COLO829 (cell line): Measurements from ENCODE around the gene MAP1LC3B.

Experiments
- DNase-seq: peaks from one replicate; pipeline ENCODE4 v3.0.0; 2012; ENCODE audit warnings: low spot score

The MAP1LC3B gene

GRCh38 chr16:87432330-87432915 lies 40.3 kb downstream of the MAP1LC3B start:
- DNase-seq = no peak

- no peak for DNase-seq
Measured at GRCh38 chr16:87434146-87434667, 42.1 kb downstream of the MAP1LC3B start.

- no peak for DNase-seq
Measured at GRCh38 chr16:87435372-87436224, 43.5 kb downstream of the MAP1LC3B start.

GRCh38 chr16:87436225-87437172 lies 44.4 kb downstream of the MAP1LC3B start:
- DNase-seq = no peak

- no peak for DNase-seq
Measured at GRCh38 chr16:87437327-87437726, 45.2 kb downstream of the MAP1LC3B start.

DNA sequence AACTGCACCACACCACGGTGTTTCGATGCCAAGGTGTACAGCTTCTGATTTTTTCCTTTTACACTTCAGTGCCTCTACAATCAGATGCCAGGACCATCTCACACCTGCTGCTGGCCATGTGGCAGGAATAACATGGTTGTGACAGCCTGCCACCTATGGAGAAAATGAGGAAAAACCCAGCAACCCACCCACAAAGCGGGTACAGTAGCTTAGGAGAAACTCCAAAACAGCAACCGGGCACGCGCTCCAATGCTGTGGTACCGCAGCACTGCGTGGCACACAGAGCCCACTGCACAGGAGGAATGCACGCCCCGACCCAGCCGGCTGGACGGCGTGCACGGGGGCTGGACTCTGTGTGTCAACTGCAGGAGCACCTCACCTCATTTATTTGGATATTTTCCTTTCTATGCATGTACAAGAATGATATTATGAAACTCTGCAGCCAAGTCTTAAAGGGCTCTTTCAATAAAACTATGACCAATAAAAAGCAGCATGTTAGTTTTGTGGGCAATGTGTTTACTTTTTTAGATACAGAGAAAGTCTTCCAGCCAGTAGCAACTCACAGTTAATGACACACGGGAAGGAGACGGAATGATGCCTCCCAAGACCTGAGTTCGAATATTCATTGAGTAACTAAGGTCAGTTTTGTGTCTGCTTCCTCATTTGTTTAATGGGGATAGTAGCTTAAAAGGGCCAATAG lies 45.9 kb downstream of the MAP1LC3B start:
- no peak for DNase-seq

DNA sequence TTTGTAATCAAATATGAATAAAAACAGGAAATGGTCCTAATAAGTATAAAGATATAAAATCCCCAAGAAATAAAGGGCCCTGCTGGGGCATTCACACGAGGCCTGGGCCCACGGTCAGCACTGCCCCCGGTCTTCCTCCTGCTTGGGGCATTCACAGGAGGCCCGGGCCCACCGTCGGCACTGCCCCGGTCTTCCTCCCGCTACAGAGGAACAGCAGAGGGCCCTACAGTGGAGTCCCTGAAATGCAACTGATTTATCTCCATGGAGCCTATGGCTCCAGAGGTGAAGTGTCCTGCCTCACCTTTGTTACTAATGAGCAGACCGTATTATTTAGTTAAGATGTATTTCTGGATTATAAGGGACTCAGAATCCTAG lies 46.5 kb downstream of the MAP1LC3B start:
- no peak for DNase-seq

- no peak for DNase-seq
Measured at GRCh38 chr16:87439926-87440325, 47.8 kb downstream of the MAP1LC3B start.

- no peak for DNase-seq
Measured at GRCh38 chr16:87441886-87442580, 49.9 kb downstream of the MAP1LC3B start.

DNA sequence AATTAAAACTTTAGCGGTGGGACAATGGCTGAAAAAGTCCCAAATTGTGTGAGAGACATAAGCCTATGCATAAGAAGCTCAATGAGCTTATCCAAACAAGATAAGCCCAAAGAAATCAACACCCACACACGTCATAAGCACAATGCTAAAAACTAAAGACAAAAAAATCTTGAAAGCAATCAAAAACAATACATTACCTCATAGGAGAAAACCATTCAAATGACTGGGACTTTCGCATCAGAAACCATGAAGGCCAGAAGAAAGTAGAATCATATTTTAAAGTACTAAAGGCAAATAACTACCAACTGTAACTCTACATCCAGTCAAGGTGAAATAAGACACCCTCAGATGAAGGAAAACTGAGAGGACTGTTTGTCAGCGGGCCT lies 50.4 kb downstream of the MAP1LC3B start:
- no peak for DNase-seq

- DNase-seq = no peak
Measured at GRCh38 chr16:87443016-87443415, 50.9 kb downstream of the MAP1LC3B start.

GRCh38 chr16:87443964-87444363 lies 51.8 kb downstream of the MAP1LC3B start:
- no peak for DNase-seq

DNA sequence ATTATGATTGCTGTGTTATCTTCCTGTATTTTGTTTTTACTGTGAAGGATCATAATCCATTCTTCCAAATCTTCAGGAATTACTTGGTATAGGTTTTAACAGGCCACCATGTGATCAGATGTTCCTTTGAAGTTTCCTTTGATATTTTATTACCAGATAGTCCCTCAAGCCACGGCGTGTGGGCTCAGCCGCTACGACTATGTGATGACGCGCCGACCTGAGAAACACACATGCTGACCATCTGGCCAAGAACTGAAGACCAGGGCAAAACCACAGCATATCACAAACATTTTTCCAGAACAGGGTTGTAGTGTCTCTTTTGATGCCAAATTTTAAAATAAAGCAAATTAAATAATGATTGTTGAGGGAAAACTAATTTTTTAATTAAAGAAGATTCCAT lies 53.4 kb downstream of the MAP1LC3B start:
- no peak for DNase-seq

- no peak for DNase-seq
Measured at GRCh38 chr16:87446479-87446878, 54.3 kb downstream of the MAP1LC3B start.

- no peak for DNase-seq
Measured at GRCh38 chr16:87447323-87447722, 55.2 kb downstream of the MAP1LC3B start.

- DNase-seq = no peak
Measured at GRCh38 chr16:87448866-87449265, 56.7 kb downstream of the MAP1LC3B start.

DNA sequence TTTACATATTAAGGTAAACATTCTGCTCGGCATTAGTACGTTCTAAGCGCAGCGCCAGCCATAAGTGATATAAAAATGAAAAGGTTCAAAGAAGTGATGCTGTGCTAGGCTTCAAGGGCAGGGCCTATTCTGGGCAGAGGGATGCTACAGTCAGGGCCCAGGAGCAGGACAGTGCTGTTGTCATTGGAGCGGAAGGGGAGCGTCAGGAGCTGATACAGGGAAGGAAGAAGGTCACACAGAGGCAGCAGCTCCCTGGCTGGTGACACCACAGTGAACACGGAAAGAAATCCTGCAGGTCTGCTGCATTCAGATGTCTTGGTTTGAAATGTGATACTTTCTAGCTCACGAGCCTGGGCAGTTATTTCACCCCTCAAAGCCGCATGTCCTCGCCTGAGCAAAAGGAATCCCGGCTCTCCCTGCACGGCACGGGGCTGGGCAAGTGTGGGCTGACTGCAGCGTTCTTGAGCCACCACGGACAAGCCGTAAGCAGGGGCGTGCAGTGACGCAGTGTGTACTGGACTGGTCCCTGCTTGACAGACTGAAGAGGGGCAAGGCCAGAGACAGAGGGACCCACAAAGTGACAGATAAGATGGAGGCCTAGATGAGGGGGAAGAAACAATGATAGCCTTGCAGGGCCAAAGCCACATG lies 59.6 kb downstream of the MAP1LC3B start:
- no peak for DNase-seq

DNA sequence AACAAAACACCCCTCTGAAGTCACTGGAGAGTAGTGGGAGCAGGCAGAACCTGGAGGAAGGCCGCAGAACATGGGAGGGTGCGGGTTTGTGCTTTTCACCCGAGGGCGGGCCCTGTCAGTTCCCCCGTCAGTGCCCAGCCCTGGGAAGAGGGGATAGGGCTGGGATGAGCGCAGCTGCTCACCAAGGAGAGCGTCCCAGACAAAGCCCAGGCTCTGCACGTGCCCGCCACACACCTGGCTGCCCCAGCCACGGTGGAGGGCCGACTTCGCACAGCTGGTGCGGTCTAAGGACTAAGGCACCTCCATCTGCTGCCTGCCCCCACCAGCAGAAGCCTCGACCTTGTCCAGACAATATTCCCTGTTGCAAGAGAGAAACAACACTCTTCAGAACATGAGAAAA lies 61.2 kb downstream of the MAP1LC3B start:
- no peak for DNase-seq
